Adipocyte (in vitro differentiated cells): ENCODE measurements around the gene XPO5.
"Not testable (repeated sequence)": the region's sequence is repeated elsewhere in the genome, so short reads cannot be mapped to it uniquely, and the experiment has no call there.

ENCODE experiments used
- DNase-seq: peaks from one replicate; pipeline ENCODE4 v3.0.0-alpha.2; 2015; ENCODE audit warnings: low read depth
- H3K27me3 ChIP-seq: replicated peaks from 2 replicates; pipeline ENCODE4 v1.7.0; 2013; ENCODE audit warnings: mild to moderate bottlenecking, low read length, moderate library complexity; ENCODE audit not compliant: control insufficient read depth, insufficient read depth
- H3K36me3 ChIP-seq: 2 replicates; pipeline ENCODE4 v1.7.0; 2013; ENCODE audit warnings: low read length, mild to moderate bottlenecking, moderate library complexity; ENCODE audit not compliant: control insufficient read depth, insufficient read depth, severe bottlenecking
- H3K4me1 ChIP-seq: 2 replicates; pipeline ENCODE4 v1.7.0; 2013; ENCODE audit warnings: mild to moderate bottlenecking, low read length, moderate library complexity; ENCODE audit not compliant: control insufficient read depth, insufficient read depth
- H3K4me3 ChIP-seq: 2 replicates; pipeline ENCODE4 v1.7.0; 2013; ENCODE audit warnings: mild to moderate bottlenecking, low read length, moderate library complexity
- H3K9ac ChIP-seq: 2 replicates; pipeline ENCODE4 v1.7.0; 2013; ENCODE audit warnings: mild to moderate bottlenecking, low read length, moderate library complexity
- H3K9me3 ChIP-seq: 2 replicates; pipeline ENCODE4 v1.7.0; 2013; ENCODE audit warnings: mild to moderate bottlenecking, low read length, moderate library complexity; ENCODE audit not compliant: control insufficient read depth

XPO5 gene

GRCh38 chr6:43539409-43539808, 36.4 kb downstream of the XPO5 start:
- H3K4me3 ChIP-seq, H3K9ac ChIP-seq, H3K9me3 ChIP-seq, H3K27me3 ChIP-seq, H3K4me1 ChIP-seq, DNase-seq: not testable (repeated sequence)
- H3K36me3 ChIP-seq: peaks cover 50% of the 10 kb centered on the region

GRCh38 chr6:43538986-43539385, 36.9 kb downstream of the XPO5 start:
- not testable (repeated sequence) for H3K9ac ChIP-seq, H3K4me3 ChIP-seq, H3K4me1 ChIP-seq, H3K27me3 ChIP-seq, DNase-seq, H3K9me3 ChIP-seq
- H3K36me3 ChIP-seq: peaks cover 50% of the 10 kb centered on the region

- no peaks in the 10 kb centered on the region for H3K9me3 ChIP-seq
- no peak for DNase-seq
- peaks cover 68% of the 10 kb centered on the region for H3K36me3 ChIP-seq
Observed at GRCh38 chr6:43532201-43532600, 43.6 kb downstream of the XPO5 start.

DNA sequence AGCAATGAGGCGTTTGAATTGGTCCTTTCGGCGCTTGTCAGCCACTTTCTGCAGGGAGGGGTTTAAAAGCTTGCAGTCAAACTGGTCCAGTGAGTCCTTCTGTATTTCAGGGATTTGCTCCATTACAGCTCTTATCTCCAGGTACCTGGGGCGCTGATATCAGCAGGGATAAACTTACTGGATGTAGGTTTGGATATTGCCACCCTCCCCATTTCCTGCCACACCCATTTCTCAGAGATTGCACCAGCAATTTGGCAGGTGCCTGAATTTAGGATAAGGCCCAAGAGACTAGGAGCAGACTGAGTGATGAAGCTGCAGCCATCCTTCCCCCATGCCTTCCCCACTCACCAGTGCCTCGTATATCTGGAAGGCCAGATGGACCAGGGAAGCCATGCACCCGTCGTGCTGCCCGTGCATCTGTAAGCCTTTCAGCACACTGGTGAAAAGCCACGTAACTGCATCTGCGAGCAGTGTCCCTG, 51.3 kb downstream of the XPO5 start:
- Histone ChIP-seq H3K9me3 (no peaks in the 10 kb centered on the region), H3K27me3 (no peaks in the 10 kb centered on the region), H3K9ac (no peak overlapping the region), H3K4me3 (no peak overlapping the region), H3K36me3 (peaks cover 97% of the 10 kb centered on the region), H3K4me1 (no peaks in the 10 kb centered on the region)
- DNase-seq: no peak

More at GRCh38 chr6:43532201-43532600, 43.6 kb downstream of the XPO5 start:
- H3K27me3 ChIP-seq: no peaks in the 10 kb centered on the region
- no peaks in the 10 kb centered on the region for H3K4me1 ChIP-seq
- H3K4me3 ChIP-seq: no peak overlapping the region
- H3K9ac ChIP-seq: no peak overlapping the region

GRCh38 chr6:43523284-43523683, 52.6 kb downstream of the XPO5 start:
- H3K36me3 ChIP-seq: peaks cover 91% of the 10 kb centered on the region

DNA sequence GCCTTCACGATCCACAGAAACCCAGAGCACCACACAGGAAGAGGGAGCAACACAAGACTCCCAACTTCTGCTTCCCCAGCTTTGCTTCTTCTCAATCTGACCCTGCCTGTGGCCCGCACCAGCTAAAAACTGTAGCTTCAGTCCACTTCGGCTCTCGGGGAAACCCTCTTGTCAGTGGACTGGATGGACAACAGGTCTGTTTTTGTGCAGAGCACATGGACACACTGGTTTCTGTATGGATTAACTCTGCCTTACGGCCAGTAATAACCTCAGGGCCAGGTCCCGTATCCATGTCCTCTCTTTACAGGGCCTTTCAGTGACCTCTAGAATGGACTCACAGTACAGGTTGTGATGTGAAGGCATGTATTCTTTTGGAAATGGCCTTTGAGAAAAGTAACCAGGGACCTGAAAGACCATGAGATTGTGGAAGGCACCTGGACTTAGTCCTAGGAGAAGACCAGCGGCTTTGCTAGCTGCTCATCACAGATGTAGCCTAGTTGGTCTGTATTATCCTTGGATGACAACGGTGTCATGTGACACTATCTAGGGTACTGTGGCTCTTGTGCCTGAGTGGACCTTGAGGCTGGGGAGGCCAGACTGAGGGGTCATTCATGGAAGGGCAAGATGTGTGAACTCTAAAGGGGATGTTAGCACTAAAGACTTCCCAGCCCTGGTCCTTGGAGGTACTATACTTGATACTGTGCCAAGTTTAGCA, 53.1 kb downstream of the XPO5 start:
- Histone ChIP-seq H3K36me3 (peaks cover 85% of the 10 kb centered on the region), H3K9ac (no peak overlapping the region), H3K4me1 (peaks cover 15% of the 10 kb centered on the region), H3K9me3 (no peaks in the 10 kb centered on the region), H3K4me3 (no peak overlapping the region), H3K27me3 (no peaks in the 10 kb centered on the region)
- no peak for DNase-seq

More at GRCh38 chr6:43523284-43523683, 52.6 kb downstream of the XPO5 start:
- H3K4me1 ChIP-seq: peaks cover 9% of the 10 kb centered on the region
- H3K9ac ChIP-seq: no peak overlapping the region
- no peak overlapping the region for H3K4me3 ChIP-seq
- H3K27me3 ChIP-seq: no peaks in the 10 kb centered on the region
- no peaks in the 10 kb centered on the region for H3K9me3 ChIP-seq
- DNase-seq: no peak

DNA sequence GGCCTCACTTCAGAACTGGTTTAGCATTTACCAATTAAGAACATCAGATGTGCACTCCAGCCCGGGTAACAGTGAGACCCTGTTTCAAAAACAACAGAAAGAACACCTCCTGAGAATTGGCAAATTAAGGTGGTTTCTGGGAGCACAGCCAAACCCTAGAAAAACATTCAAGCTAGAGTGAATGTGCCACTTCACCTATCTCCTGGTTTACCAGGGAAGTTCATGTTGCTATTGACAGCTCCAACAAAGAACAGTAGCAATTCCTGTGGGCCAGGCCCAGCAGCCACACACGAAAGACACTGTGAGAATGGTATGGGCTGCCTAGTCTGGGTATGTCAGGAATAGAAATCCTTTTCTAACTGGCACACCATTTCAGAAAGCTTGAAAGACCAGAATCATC, 54.0 kb downstream of the XPO5 start:
- DNase-seq: no peak
- Histone ChIP-seq H3K36me3 (peaks cover 77% of the 10 kb centered on the region), H3K9me3 (no peaks in the 10 kb centered on the region), H3K9ac (no peak overlapping the region), H3K27me3 (no peaks in the 10 kb centered on the region), H3K4me1 (peaks cover 16% of the 10 kb centered on the region), H3K4me3 (no peak overlapping the region)

- Histone ChIP-seq H3K27me3 (no peaks in the 10 kb centered on the region), H3K9ac (no peak overlapping the region), H3K4me1 (peaks cover 27% of the 10 kb centered on the region), H3K4me3 (no peak overlapping the region), H3K9me3 (no peaks in the 10 kb centered on the region), H3K36me3 (peaks cover 64% of the 10 kb centered on the region)
- DNase-seq: no peak
Observed at GRCh38 chr6:43520097-43520496, 55.7 kb downstream of the XPO5 start.

- Histone ChIP-seq H3K4me1 (peaks cover 27% of the 10 kb centered on the region), H3K27me3 (no peaks in the 10 kb centered on the region), H3K9ac (peak overlapping the region; percentile 92), H3K4me3 (peak overlapping the region; percentile 95), H3K9me3 (no peaks in the 10 kb centered on the region), H3K36me3 (peaks cover 61% of the 10 kb centered on the region)
- no peak for DNase-seq
Observed at GRCh38 chr6:43517505-43518357, 58.1 kb downstream of the XPO5 start.

DNA sequence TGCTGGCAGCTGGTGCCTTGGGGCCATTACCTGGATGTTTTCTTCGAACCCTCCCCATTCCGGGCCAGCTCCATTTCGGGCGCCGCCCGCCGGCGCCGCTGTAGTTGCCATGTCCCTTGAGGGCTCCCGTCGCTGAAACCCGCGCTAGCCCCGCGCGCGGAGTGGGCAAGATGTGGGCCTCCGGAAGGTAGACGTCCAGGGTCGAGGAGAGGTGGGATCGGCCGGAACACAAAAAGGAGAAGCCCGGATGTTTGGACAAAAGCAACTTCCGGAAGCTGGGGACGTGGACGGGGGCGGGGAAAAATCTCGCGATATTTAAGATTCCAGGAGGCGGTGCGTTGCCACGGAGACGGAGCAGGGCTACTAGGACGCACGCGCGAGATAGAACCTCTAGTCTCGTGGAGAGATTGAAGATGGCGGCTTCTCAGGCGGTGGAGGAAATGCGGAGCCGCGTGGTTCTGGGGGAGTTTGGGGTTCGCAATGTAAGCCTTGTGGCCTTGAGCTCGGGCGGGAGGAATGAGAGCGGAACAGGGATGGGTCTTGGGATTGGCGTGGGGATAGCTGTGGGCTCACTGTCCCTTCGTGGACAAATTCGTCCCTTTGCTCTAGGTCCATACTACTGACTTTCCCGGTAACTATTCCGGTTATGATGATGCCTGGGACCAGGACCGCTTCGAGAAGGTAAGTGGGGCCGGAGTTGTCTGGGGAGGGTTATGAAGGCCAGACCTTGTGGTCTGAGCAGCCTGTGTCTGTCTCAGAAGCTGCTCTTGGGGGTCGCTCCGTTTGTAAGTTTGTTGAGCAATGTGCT, 58.9 kb downstream of the XPO5 start, which contains the start of the genes POLR1C and YIPF3:
Gene POLR1C, plus strand, starts transcription at position 393 of the 808 bp plus-strand sequence. Its CDS starts 21 bp downstream, at position 414.
Gene YIPF3, minus strand, starts transcription at position 230 of the 808 bp plus-strand sequence. Its CDS starts 119 bp downstream, at position 111.
- Histone ChIP-seq H3K4me3 (peak within 1 kb of the TSS; percentile 95), H3K4me1 (peaks cover 27% of the 10 kb centered on the region), H3K9ac (peak within 1 kb of the TSS; percentile 92), H3K9me3 (no peaks in the 10 kb centered on the region), H3K36me3 (peaks cover 61% of the 10 kb centered on the region), H3K27me3 (no peaks in the 10 kb centered on the region)
- peak; percentile 100 for DNase-seq
